Gastroesophageal sphincter (tissue), 3 donors: ENCODE data around the gene ERCC2.

Experiments
- CTCF ChIP-seq, 4 experiments: fragments of 200-600 bp in 2 of 4; fragments of 450-650 bp in 2 of 4; sonication (generic) in 1 of 4; IDR thresholded peaks; one replicate each; pipeline ENCODE4 v1.5.1; 2017 to 2019; ENCODE audit warnings: antibody characterized with exemption in 4 of 4, mild to moderate bottlenecking in 2 of 4, moderate library complexity in 2 of 4
- EP300 ChIP-seq: sonication (generic); formaldehyde crosslinking; IDR thresholded peaks from one replicate; pipeline ENCODE4 v1.6.1; 2017; ENCODE audit warnings: antibody characterized with exemption, mild to moderate bottlenecking
- POLR2A ChIP-seq, 2 donors: fragments of 450-650 bp; IDR thresholded peaks; one replicate each; pipeline ENCODE4 v1.6.1; 2017; ENCODE audit warnings: antibody characterized with exemption in 2 of 2, mild to moderate bottlenecking in 2 of 2, moderate library complexity in 1 of 2
- POLR2AphosphoS5 ChIP-seq: sonication (generic); formaldehyde crosslinking; IDR thresholded peaks from one replicate; pipeline ENCODE4 v1.6.1; 2017; ENCODE audit warnings: antibody characterized with exemption

- no peak for TF ChIP-seq CTCF (IDR thresholded peaks at IDR 0.05)
- TF ChIP-seq POLR2A (IDR thresholded peaks at IDR 0.05), result no peak
- no peak for TF ChIP-seq EP300
- no peak for TF ChIP-seq POLR2AphosphoS5
These were observed 68.0 kb downstream of the ERCC2 start for GRCh38 chr19:45302416-45302815.
